Liver (tissue), 9 donors: ENCODE results near the gene LRP1-AS. TPM values are rescaled to one million over a fixed set of nuclear protein-coding genes. Genes with fewer than 3 reads are reported as not detected.

Experiments
- DNase-seq: peaks from one replicate; pipeline ENCODE4 v3.0.0-alpha.2; 2017; ENCODE audit warnings: low spot score
- H3K27ac ChIP-seq, 2 donors: one replicate each; pipeline ENCODE4 v1.7.0; 2013; ENCODE audit warnings: inconsistent platforms in 2 of 2, low read length in 2 of 2, control low read depth in 1 of 2, low read depth in 1 of 2, mild to moderate bottlenecking in 1 of 2
- H3K27me3 ChIP-seq, 4 donors: one replicate each; pipeline versions ENCODE4 v1.6.1 to v1.7.0; 2013; ENCODE audit warnings: low read length in 3 of 4, inconsistent platforms in 1 of 4, mild to moderate bottlenecking in 1 of 4, moderate library complexity in 1 of 4; ENCODE audit not compliant: control insufficient read depth in 4 of 4, insufficient read depth in 4 of 4
- H3K36me3 ChIP-seq, 4 donors: one replicate each; pipeline versions ENCODE4 v1.6.1 to v1.7.0; 2013; ENCODE audit warnings: low read length in 3 of 4, mild to moderate bottlenecking in 3 of 4, low read depth in 1 of 4, moderate library complexity in 1 of 4; ENCODE audit not compliant: control insufficient read depth in 4 of 4, insufficient read depth in 3 of 4
- H3K4me1 ChIP-seq, 4 donors: one replicate each; pipeline versions ENCODE4 v1.6.1 to v1.7.0; 2013; ENCODE audit warnings: low read length in 3 of 4, mild to moderate bottlenecking in 3 of 4, moderate library complexity in 1 of 4; ENCODE audit not compliant: control insufficient read depth in 4 of 4, insufficient read depth in 4 of 4
- H3K4me3 ChIP-seq, 3 donors: one replicate each; pipeline versions ENCODE4 v1.6.1 to v1.7.0; 2013; ENCODE audit warnings: low read length in 3 of 3, control low read depth in 1 of 3, low read depth in 1 of 3, mild to moderate bottlenecking in 1 of 3
- H3K9ac ChIP-seq, 2 donors: one replicate each; pipeline ENCODE4 v1.7.0; 2013; ENCODE audit warnings: low read length in 2 of 2, mild to moderate bottlenecking in 2 of 2, moderate library complexity in 2 of 2, control low read depth in 1 of 2, low read depth in 1 of 2
- H3K9me3 ChIP-seq, 4 donors: one replicate each; pipeline versions ENCODE4 v1.6.1 to v1.7.0; 2013; ENCODE audit warnings: low read length in 3 of 4; ENCODE audit not compliant: control insufficient read depth in 4 of 4
- EGR1 ChIP-seq, 2 donors: IDR thresholded peaks; 2 replicates each; pipeline ENCODE4 v1.6.1; 2016 to 2018; ENCODE audit warnings: antibody characterized with exemption in 2 of 2, low read depth in 2 of 2
- FOXA1 ChIP-seq: IDR thresholded peaks from 2 replicates; pipeline ENCODE4 v1.6.1; 2016; ENCODE audit warnings: antibody characterized with exemption
- FOXA2 ChIP-seq: IDR thresholded peaks from 2 replicates; pipeline ENCODE4 v1.6.1; 2016; ENCODE audit warnings: antibody characterized with exemption
- GABPA ChIP-seq, 2 donors: IDR thresholded peaks in 1 of 2; conservative IDR thresholded peaks in 1 of 2; 2 replicates each; pipeline ENCODE4 v1.6.1; 2016; ENCODE audit warnings: antibody characterized with exemption in 2 of 2, mild to moderate bottlenecking in 1 of 2, moderate library complexity in 1 of 2
- HNF4A ChIP-seq, 2 donors: conservative IDR thresholded peaks; 2 replicates each; pipeline ENCODE4 v1.6.1; 2016; ENCODE audit warnings: antibody characterized with exemption in 2 of 2, mild to moderate bottlenecking in 2 of 2
- HNF4G ChIP-seq: IDR thresholded peaks from 2 replicates; pipeline ENCODE4 v1.6.1; 2016; ENCODE audit warnings: antibody characterized with exemption
- NR2F2 ChIP-seq: IDR thresholded peaks from 2 replicates; pipeline ENCODE4 v1.6.1; 2016; ENCODE audit warnings: antibody characterized with exemption
- RAD21 ChIP-seq, 2 donors: IDR thresholded peaks; 2 replicates each; pipeline ENCODE4 v1.6.1; 2016; ENCODE audit warnings: antibody characterized with exemption in 2 of 2, mild to moderate bottlenecking in 2 of 2
- RXRA ChIP-seq, 2 donors: IDR thresholded peaks; 2 replicates each; pipeline ENCODE4 v1.6.1; 2017 to 2018; ENCODE audit warnings: antibody characterized with exemption in 2 of 2, mild to moderate bottlenecking in 1 of 2
- TAF1 ChIP-seq: conservative IDR thresholded peaks from 2 replicates; pipeline ENCODE4 v1.6.1; 2016; ENCODE audit warnings: antibody characterized with exemption, mild to moderate bottlenecking
- YY1 ChIP-seq: IDR thresholded peaks from 2 replicates; pipeline ENCODE4 v1.6.1; 2016; ENCODE audit warnings: antibody characterized with exemption, mild to moderate bottlenecking
- WGBS: extraction: QIAGEN DNeasy Blood & Tissue Kit; methylation state at CpG from one replicate; pipeline ENCODE4 v1.1.7; 2013; 5-methylcytosine and 5-hydroxymethylcytosine counted together
- polyA plus RNA-seq, 2 donors: library from polyadenylated mRNA; stranded (reverse) in 1 of 2; unstranded in 1 of 2; fragments of 200-250 nt in 1 of 2; fragments of >200 nt in 1 of 2; fragmentation: Nextera tagmentation in 1 of 2; extraction: Ambion mirVana in 1 of 2; gene quantifications; one replicate each; pipeline versions ENCODE4 v1.2.1 to v1.2.3, GENCODE V29; 2013 to 2015
- total RNA-seq, 2 donors: library from RNA; depleted of rRNA; stranded (reverse); fragments of >200 nt; gene quantifications; one replicate each; pipeline ENCODE4 v1.2.3, GENCODE V29; 2014
- TF ChIP-seq, protein P1 (sequence below): IDR thresholded peaks from 2 replicates; pipeline ENCODE4 v1.6.1; 2016; ENCODE audit warnings: antibody characterized with exemption, mild to moderate bottlenecking
- TF ChIP-seq, protein P2 (sequence below): fragments of 150-350 bp; IDR thresholded peaks from 2 replicates; pipeline ENCODE4 v1.5.1; 2017; ENCODE audit warnings: improper control_type of control experiment, low read depth, low read length; ENCODE audit not compliant: missing input control
- TF ChIP-seq, protein P3 (sequence below): IDR thresholded peaks from 2 replicates; pipeline ENCODE4 v1.6.1; 2016; ENCODE audit warnings: antibody characterized with exemption
- TF ChIP-seq, protein P4 (sequence below): IDR thresholded peaks from 2 replicates; pipeline ENCODE4 v1.6.1; 2016; ENCODE audit warnings: antibody characterized with exemption
- donor health status: healthy.
- donor health status: healthy.
- donor health status: healthy.
- donor health status: healthy.
- donor health status: healthy.

Gene LRP1-AS
- total and polyA plus RNA-seq, 4 donors = not detected

DNA sequence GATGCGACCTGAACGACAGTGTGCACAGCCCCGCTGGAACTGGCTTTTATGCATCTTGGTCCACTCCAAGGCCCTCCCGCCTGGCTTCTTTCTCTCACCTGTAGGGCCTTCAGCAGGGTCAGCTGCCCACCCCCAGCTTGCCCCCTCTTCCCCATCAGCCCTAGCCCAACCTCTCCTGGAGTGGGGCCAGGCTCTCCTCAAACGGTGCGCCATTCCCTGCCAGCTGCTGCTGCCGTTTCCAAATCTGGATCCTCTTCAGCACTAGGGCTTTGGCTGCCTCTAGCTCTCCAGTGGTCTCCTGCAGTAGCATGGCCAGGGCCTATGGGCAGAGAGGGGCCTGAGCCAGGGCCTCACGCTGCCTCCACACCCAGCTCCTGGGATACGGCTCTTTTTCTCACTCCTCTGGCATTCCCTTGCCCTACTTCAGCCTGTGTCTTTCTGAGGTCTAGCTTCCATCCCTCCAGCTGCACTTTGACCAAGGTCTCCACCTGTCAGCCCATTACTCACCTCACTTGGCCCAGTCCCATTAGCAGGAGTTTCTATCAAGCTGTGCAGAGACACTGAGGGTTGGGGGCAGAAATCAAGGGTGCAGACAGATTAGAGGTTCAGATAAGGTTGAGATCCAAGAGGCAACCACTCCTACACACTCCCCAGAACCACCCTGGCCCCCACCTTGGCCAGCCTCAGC is 41.3 kb downstream of the LRP1-AS start:
- TF ChIP-seq EGR1 (IDR thresholded peaks at IDR 0.05; ENCODE audit: low read depth in 2 of 2) = no peak
- Histone ChIP-seq H3K9me3 (no peaks in the 10 kb centered on the region), H3K9ac (no peak overlapping the region), H3K36me3 (peaks cover 16 to 31% (median 24%) of the 10 kb centered on the region in 4 donors), H3K4me3 (no peak overlapping the region), H3K27me3 (no peaks in the 10 kb centered on the region), H3K4me1 (peaks cover 13 to 46% (median 35%) of the 10 kb centered on the region in 4 donors), H3K27ac (no peak overlapping the region)
- no peak for DNase-seq
- WGBS = 75% methylated on average over 9 of the region's 9 CpGs

DNA sequence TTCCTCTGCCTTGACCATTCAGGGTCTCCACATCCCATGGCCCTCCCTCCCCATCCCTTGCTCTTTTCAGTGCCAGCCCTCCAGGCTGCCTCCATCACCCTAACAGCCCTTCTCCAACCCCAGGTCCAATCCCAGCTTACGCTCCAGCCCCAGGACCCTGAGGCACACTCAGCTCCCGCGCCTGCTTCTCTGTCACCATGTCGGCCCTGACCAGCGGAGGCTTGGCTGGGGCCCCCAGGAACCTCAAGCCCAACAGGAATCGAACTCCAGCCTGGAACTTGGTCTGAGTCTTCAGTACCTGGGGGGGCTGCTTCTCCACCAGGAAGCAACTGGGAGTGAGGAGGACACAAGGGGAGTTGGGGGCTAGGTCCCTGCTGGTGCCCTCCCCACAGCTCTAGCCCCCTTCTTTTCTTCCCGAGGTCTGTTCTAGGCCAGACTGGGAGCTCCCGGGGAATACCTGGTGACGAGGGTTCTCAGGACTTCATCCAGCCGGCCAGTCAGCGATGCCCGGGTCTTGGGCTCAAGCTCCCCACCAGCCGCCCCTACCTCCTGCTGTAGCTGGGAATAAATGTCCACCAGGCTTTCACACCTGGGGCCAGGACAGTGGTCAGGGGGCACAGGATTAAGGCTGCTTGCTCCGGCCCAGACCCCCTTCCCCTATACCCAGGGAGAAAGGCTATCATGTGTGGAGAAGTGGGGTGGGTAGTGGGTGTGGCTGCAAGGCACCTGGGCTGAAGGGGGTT is 42.2 kb downstream of the LRP1-AS start:
- Histone ChIP-seq H3K36me3 (peaks cover 16 to 31% (median 24%) of the 10 kb centered on the region in 4 donors), H3K4me3 (no peak overlapping the region), H3K9ac (no peak overlapping the region), H3K9me3 (no peaks in the 10 kb centered on the region), H3K4me1 (peaks cover 14 to 46% (median 35%) of the 10 kb centered on the region in 4 donors), H3K27ac (no peak overlapping the region), H3K27me3 (no peaks in the 10 kb centered on the region)
- WGBS = 97% methylated on average over 14 of the region's 14 CpGs
- TF ChIP-seq, protein P1, sequence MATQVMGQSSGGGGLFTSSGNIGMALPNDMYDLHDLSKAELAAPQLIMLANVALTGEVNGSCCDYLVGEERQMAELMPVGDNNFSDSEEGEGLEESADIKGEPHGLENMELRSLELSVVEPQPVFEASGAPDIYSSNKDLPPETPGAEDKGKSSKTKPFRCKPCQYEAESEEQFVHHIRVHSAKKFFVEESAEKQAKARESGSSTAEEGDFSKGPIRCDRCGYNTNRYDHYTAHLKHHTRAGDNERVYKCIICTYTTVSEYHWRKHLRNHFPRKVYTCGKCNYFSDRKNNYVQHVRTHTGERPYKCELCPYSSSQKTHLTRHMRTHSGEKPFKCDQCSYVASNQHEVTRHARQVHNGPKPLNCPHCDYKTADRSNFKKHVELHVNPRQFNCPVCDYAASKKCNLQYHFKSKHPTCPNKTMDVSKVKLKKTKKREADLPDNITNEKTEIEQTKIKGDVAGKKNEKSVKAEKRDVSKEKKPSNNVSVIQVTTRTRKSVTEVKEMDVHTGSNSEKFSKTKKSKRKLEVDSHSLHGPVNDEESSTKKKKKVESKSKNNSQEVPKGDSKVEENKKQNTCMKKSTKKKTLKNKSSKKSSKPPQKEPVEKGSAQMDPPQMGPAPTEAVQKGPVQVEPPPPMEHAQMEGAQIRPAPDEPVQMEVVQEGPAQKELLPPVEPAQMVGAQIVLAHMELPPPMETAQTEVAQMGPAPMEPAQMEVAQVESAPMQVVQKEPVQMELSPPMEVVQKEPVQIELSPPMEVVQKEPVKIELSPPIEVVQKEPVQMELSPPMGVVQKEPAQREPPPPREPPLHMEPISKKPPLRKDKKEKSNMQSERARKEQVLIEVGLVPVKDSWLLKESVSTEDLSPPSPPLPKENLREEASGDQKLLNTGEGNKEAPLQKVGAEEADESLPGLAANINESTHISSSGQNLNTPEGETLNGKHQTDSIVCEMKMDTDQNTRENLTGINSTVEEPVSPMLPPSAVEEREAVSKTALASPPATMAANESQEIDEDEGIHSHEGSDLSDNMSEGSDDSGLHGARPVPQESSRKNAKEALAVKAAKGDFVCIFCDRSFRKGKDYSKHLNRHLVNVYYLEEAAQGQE = no peak
- TF ChIP-seq NR2F2 (no peak), RAD21 (IDR thresholded peaks at IDR 0.05) (no peak), RXRA (IDR thresholded peaks at IDR 0.05) (no peak)
- DNase-seq = no peak

DNA sequence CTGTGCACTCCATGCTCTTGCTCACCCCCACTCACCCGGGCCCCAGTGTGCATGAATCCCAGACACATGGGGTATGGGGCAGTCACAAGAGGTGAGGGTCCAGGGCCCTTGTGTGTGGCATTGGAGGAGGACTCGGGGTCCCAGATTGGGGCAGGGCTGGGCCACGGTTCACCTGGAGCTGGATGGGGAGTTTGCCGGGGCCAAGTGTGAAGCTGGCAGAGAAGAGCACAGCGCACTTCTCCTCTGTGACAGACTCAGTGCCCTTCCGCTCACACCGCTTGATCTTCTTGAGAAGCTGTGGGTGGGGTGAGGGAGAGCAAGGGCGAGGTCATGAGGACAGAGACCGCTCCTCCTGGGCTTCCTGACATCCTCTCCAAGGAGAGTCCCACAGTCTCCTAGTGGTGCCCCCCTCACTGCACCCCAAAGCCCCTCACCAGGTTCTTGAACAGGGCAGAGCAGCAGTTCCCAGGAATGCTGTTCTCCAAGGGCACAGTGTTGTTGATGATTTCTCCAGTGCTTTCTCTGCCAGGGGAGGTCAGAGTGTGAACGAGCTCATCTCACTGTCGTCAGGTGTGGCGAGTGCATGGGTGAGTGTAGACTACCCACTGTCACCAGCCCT is 43.0 kb downstream of the LRP1-AS start:
- H3K4me1 ChIP-seq = peaks cover 9 to 38% (median 28%) of the 10 kb centered on the region in 4 donors
- no peak for DNase-seq
- H3K36me3 ChIP-seq = peaks cover 16 to 39% (median 29%) of the 10 kb centered on the region in 4 donors
- no peak for TF ChIP-seq NR2F2
- TF ChIP-seq YY1 = no peak
- no peak for TF ChIP-seq RXRA (IDR thresholded peaks at IDR 0.05)
- TF ChIP-seq GABPA (IDR thresholded peaks at IDR 0.05 in 1 of 2, conservative IDR thresholded peaks at IDR 0.05 in 1 of 2) = no peak
- TF ChIP-seq, protein P2, sequence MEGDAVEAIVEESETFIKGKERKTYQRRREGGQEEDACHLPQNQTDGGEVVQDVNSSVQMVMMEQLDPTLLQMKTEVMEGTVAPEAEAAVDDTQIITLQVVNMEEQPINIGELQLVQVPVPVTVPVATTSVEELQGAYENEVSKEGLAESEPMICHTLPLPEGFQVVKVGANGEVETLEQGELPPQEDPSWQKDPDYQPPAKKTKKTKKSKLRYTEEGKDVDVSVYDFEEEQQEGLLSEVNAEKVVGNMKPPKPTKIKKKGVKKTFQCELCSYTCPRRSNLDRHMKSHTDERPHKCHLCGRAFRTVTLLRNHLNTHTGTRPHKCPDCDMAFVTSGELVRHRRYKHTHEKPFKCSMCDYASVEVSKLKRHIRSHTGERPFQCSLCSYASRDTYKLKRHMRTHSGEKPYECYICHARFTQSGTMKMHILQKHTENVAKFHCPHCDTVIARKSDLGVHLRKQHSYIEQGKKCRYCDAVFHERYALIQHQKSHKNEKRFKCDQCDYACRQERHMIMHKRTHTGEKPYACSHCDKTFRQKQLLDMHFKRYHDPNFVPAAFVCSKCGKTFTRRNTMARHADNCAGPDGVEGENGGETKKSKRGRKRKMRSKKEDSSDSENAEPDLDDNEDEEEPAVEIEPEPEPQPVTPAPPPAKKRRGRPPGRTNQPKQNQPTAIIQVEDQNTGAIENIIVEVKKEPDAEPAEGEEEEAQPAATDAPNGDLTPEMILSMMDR = no peak
- TF ChIP-seq, protein P1 = no peak
- TF ChIP-seq, protein P3, sequence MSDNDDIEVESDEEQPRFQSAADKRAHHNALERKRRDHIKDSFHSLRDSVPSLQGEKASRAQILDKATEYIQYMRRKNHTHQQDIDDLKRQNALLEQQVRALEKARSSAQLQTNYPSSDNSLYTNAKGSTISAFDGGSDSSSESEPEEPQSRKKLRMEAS = no peak
- no peak for TF ChIP-seq RAD21 (IDR thresholded peaks at IDR 0.05)
- no peak for TF ChIP-seq HNF4A (conservative IDR thresholded peaks at IDR 0.05)
- TF ChIP-seq FOXA2 = no peak
- TF ChIP-seq EGR1 (IDR thresholded peaks at IDR 0.05; ENCODE audit: low read depth in 2 of 2) = no peak
- no peak for TF ChIP-seq TAF1
- no peak for TF ChIP-seq HNF4G
- TF ChIP-seq FOXA1 = no peak
- TF ChIP-seq, protein P4, sequence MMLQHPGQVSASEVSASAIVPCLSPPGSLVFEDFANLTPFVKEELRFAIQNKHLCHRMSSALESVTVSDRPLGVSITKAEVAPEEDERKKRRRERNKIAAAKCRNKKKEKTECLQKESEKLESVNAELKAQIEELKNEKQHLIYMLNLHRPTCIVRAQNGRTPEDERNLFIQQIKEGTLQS = no peak

More for the DNA sequence above, 43.0 kb downstream of the LRP1-AS start:
- 95% methylated on average over 12 of the region's 12 CpGs for whole genome bisulfite sequencing
- Histone ChIP-seq H3K9ac (no peak overlapping the region), H3K4me3 (no peak overlapping the region), H3K9me3 (no peaks in the 10 kb centered on the region), H3K27ac (peak overlapping the region in 1 of 2 donors; percentile 60), H3K27me3 (no peaks in the 10 kb centered on the region)
